Measurements from ENCODE around the gene SMIM28.

Gene SMIM28

DNA sequence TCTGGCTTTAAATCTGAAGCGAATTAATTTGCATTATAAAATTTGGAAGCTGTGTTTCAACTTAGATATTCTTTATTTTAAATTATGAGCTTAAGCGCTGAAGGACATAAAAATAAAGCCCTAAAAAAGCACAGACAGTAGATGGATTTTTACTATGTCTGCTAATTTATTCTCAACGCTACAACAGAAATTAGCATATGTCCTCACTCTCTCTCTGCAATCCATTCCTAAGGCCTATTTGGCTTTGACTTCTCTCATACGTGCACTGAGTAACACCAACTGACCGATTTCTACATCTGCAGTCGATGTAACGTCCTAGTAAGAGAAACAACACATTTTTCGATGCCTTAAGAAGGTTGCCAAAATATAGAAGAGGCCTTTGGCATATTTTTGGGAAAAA is 50.0 kb downstream of the SMIM28 start:
- Mint-ChIP-seq H3K27ac (no peak overlapping the region), H3K4me1 (peaks cover 7% of the 10 kb centered on the region), H3K4me3 (no peak overlapping the region), H3K36me3 (no peaks in the 10 kb centered on the region), H3K9me3 (no peaks in the 10 kb centered on the region), H3K27me3 (peaks cover 35% of the 10 kb centered on the region)
- ATAC-seq = no peak

DNA sequence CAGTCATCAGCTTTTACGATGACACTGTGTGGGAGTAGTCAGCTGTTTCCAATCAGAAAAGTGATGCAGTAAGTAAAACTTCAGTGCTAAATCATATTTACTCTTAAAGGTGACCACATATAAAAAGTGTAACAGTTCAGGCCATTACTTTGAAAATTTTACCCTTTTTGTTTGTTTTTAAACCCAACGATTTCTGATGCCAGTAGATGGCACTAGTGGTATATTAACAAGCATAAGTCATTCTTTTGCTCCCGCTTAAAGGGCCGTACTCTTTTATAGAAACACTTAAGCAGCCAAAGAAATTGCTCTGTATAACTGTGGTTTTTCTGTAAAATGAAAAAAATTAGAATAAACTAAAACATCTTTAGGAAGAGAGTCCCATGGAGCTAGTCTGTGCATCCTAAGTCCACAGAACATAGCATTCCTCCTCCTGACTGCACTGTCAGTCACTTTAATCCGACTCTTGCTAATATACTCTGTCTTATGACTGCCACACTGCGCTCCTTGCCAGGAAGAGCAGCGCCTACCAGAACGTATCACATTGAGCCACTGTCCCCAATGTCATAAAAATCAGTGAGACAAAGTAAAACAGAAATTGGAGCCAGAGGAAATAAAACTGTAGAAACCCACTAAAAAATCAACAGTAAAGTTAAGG is 51.4 kb downstream of the SMIM28 start:
- no peak overlapping the region for H3K4me3 Mint-ChIP-seq
- peaks cover 35% of the 10 kb centered on the region for H3K27me3 Mint-ChIP-seq
- ATAC-seq = no peak

DNA sequence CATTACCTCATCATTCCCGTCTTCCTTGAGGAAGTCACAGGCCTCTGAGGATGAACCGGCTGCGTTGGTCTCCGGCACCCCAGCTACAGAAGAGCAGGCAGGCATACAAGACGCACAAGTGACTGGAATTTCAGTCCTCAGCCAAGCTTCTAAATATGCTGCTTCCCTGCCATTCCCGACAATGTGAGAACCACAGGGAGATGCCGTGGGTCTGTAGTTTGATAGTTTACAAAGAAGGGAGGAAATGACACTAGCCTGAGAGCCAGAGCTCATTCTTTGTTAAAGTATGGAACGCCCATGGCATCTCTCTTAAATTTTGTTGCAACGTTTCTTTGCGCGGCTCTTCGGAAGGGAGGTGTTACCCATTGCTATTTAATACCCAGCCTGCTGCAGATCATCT is 52.1 kb downstream of the SMIM28 start:
- Mint-ChIP-seq H3K4me3 (no peak overlapping the region), H3K27ac (no peak overlapping the region), H3K4me1 (peaks cover 15% of the 10 kb centered on the region), H3K36me3 (no peaks in the 10 kb centered on the region), H3K27me3 (peaks cover 35% of the 10 kb centered on the region), H3K9me3 (no peaks in the 10 kb centered on the region)
- no peak for ATAC-seq

More for the DNA sequence above, 51.4 kb downstream of the SMIM28 start:
- H3K4me1 Mint-ChIP-seq = peaks cover 8% of the 10 kb centered on the region
- H3K9me3 Mint-ChIP-seq = no peaks in the 10 kb centered on the region
- no peaks in the 10 kb centered on the region for H3K36me3 Mint-ChIP-seq
- no peak overlapping the region for H3K27ac Mint-ChIP-seq

DNA sequence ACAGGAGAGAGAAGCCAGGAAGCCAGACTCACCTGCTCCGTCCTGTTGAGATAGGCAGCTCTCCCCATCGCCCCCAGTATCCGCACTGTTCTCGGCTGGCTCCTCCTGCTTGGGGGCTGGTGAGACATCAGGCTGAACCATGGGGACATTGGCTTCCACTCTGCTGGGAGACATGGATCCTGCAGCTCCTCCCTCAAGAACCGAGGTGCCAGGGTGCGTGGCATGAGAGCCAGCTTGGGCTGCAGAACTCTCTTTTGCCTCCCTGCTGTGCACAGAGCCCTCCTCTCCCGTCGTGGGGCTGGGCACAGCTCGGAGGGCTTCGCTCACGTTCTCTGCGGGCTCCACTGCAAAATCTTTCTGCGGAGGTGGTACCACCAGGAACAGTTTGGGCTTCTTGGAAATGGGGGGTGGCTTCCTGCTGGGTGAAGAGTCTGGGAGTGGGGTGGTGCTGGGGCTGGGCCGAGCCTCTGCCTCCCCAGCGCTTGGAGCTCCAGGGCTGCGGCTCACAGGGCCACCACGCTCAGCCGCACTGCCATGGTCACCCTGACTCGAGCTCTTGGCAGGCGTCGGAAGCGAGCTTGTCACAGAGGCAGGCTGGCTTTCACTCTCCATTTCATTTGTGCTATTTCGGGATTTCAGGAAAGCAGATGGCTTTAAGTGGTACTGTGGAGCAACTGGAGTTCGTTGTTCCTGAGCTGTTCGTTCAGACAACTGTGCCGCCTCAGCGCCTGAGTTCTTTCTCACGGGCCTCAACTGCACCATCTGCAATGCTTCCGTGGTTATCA is 52.8 kb downstream of the SMIM28 start:
- peaks cover 18% of the 10 kb centered on the region for H3K4me1 Mint-ChIP-seq
- H3K36me3 Mint-ChIP-seq = no peaks in the 10 kb centered on the region
- H3K27ac Mint-ChIP-seq = no peak overlapping the region
- H3K4me3 Mint-ChIP-seq = no peak overlapping the region
- ATAC-seq = no peak
- H3K9me3 Mint-ChIP-seq = no peaks in the 10 kb centered on the region
- H3K27me3 Mint-ChIP-seq = peaks cover 35% of the 10 kb centered on the region

DNA sequence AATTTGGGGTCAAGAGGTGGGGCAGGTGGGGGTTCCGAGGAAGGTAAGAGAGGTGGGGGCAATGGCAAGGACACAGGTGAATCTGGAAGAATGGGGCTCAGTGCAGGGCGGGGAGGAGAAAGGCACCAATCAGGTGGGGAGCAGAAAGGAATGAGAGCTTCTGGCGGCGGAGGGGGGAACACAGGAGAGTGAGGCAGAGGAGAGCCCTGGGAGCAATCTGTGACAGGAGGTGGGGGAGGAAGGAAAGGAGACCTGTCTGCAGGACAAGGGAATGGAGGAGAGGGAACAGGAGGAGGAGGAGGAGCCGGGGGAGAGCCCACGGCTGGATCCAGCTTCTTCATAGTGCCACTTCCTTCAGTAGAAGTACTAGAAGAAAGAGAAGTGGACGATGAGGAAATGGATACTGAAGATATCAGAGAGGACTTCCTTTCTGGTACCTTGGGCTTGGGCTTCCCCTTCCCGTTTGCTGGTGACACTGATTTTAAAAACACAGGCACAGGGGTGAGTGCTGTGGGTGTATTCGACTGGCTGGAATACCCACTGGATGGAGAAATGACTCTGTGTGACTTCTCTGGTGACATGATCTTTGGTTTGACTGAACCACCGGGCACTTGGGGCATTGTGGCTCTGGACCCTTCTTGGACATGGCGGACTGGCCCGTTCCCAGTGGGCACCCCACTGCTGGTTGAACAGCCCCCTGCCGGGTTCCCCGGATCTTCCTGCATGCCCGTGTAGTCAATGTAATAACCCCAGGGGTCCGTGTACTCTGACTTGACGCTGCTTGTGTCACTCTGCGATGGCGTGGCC is 53.8 kb downstream of the SMIM28 start:
- Mint-ChIP-seq H3K27ac (no peak overlapping the region), H3K4me1 (peaks cover 18% of the 10 kb centered on the region), H3K4me3 (no peak overlapping the region), H3K27me3 (peaks cover 35% of the 10 kb centered on the region), H3K36me3 (no peaks in the 10 kb centered on the region), H3K9me3 (no peaks in the 10 kb centered on the region)
- peak; percentile 54 for ATAC-seq

DNA sequence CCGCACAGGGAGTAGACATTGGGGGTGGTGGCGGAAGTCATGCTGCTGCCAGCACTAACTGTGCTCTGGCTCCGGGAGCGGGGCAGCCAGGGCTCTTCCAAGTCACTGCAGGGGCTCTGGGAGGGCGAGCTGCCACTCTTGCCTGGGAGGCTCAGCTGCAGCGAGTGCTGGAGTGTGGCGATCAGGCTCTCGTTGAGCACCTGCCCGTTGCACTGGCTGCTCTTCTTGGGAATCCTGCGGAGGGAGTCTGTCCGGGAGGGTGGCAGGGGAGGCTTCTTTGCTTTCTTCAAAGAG is 54.3 kb downstream of the SMIM28 start:
- H3K27ac Mint-ChIP-seq = no peak overlapping the region
- no peaks in the 10 kb centered on the region for H3K9me3 Mint-ChIP-seq
- H3K4me3 Mint-ChIP-seq = no peak overlapping the region
- no peak for ATAC-seq
- no peaks in the 10 kb centered on the region for H3K36me3 Mint-ChIP-seq
- H3K4me1 Mint-ChIP-seq = peaks cover 18% of the 10 kb centered on the region
- peaks cover 35% of the 10 kb centered on the region for H3K27me3 Mint-ChIP-seq
